Tibial nerve (tissue), 4 donors: ENCODE measurements around the gene MSANTD1. TPM values are rescaled to one million over a fixed set of nuclear protein-coding genes. Genes with fewer than 3 reads are reported as not detected.

Source experiments
- DNase-seq, 2 donors: peaks; one replicate each; pipeline ENCODE4 v3.0.0-alpha.2; 2019; ENCODE audit warnings: low spot score in 2 of 2
- H3K27ac ChIP-seq, 4 donors: fragments of 200-600 bp; sonication (generic) in 3 of 4; one replicate each; pipeline ENCODE4 v1.5.1; 2017 to 2019; ENCODE audit warnings: mild to moderate bottlenecking in 1 of 4
- H3K27me3 ChIP-seq, 2 donors: fragments of 200-600 bp; sonication (generic) in 1 of 2; one replicate each; pipeline versions ENCODE4 v1.5.1 to v1.6.0; 2017 to 2019
- H3K36me3 ChIP-seq, 3 donors: fragments of 200-600 bp; sonication (generic); one replicate each; pipeline ENCODE4 v1.5.1; 2018 to 2019
- H3K4me1 ChIP-seq, 4 donors: fragments of 200-600 bp; sonication (generic) in 3 of 4; one replicate each; pipeline ENCODE4 v1.5.1; 2017 to 2019
- H3K4me3 ChIP-seq, 4 donors: fragments of 200-600 bp; sonication (generic) in 3 of 4; one replicate each; pipeline ENCODE4 v1.5.1; 2017 to 2019; ENCODE audit warnings: mild to moderate bottlenecking in 1 of 4, moderate library complexity in 1 of 4
- H3K9me3 ChIP-seq, 4 donors: fragments of 200-600 bp; sonication (generic) in 3 of 4; one replicate each; pipeline ENCODE4 v1.5.1; 2017 to 2019
- CTCF ChIP-seq, 5 experiments: fragments of 200-600 bp in 3 of 5; fragments of 450-650 bp in 2 of 5; sonication (generic) in 3 of 5; IDR thresholded peaks; one replicate each; pipeline ENCODE4 v1.5.1; 2016 to 2019; ENCODE audit warnings: antibody characterized with exemption in 5 of 5, mild to moderate bottlenecking in 3 of 5, moderate library complexity in 2 of 5
- EP300 ChIP-seq, 2 donors: sonication (generic); formaldehyde crosslinking; IDR thresholded peaks; one replicate each; pipeline ENCODE4 v1.6.1; 2017; ENCODE audit warnings: antibody characterized with exemption in 2 of 2, mild to moderate bottlenecking in 1 of 2
- POLR2A ChIP-seq, 2 donors: fragments of 450-650 bp; IDR thresholded peaks; one replicate each; pipeline ENCODE4 v1.6.1; 2017; ENCODE audit warnings: antibody characterized with exemption in 2 of 2, mild to moderate bottlenecking in 2 of 2, moderate library complexity in 2 of 2
- WGBS, 2 donors: methylation state at CpG; one replicate each; pipeline ENCODE4 v1.1.5; 2018; 5-methylcytosine and 5-hydroxymethylcytosine counted together
- total RNA-seq, 4 donors: library from RNA; depleted of rRNA; stranded (reverse); fragments of >200 nt; gene quantifications; one replicate each; pipeline ENCODE4 v1.1.0, GENCODE V29; 2016

MSANTD1 gene
- total RNA-seq, 4 donors from 2014 or later = 1.2 to 2.0 (median 1.4) TPM

GRCh38 chr4:3227878-3228675 lies 20.9 kb upstream of the MSANTD1 start:
- peaks cover 0 to 4% (median 0%) of the 10 kb centered on the region in 4 donors for H3K4me1 ChIP-seq
- no peak for TF ChIP-seq EP300 (IDR thresholded peaks at IDR 0.05)
- no peak for TF ChIP-seq CTCF (IDR thresholded peaks at IDR 0.05)
- H3K27ac ChIP-seq = no peak overlapping the region
- H3K27me3 ChIP-seq = no peaks in the 10 kb centered on the region
- DNase-seq = no peak
- H3K4me3 ChIP-seq = no peak overlapping the region
- 88 to 90% methylated on average over 23 of the region's 23 CpGs for WGBS, 2 donors
- H3K9me3 ChIP-seq = no peaks in the 10 kb centered on the region
- peaks cover 4 to 95% (median 37%) of the 10 kb centered on the region in 3 donors for H3K36me3 ChIP-seq

DNA sequence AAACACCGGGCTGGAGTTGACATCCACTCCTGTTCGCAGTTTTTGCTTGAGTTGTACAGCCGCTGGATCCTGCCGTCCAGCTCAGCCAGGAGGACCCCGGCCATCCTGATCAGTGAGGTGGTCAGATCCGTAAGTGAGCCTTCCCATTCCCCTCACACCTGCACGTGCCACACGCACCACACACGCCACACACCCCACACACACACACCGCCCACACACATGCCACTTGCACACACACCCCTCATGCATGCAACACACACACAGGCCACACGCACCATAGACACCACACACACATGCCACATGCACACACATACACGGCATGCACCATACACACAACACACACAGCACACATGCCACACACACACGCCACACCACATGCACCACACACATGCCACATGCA lies 20.1 kb upstream of the MSANTD1 start:
- no peak overlapping the region for H3K4me3 ChIP-seq
- H3K9me3 ChIP-seq = no peaks in the 10 kb centered on the region
- H3K27ac ChIP-seq = no peak overlapping the region
- TF ChIP-seq CTCF (IDR thresholded peaks at IDR 0.05) (no peak), POLR2A (IDR thresholded peaks at IDR 0.05) (no peak), EP300 (IDR thresholded peaks at IDR 0.05) (no peak)
- DNase-seq = no peak
- peaks cover 4 to 95% (median 39%) of the 10 kb centered on the region in 3 donors for H3K36me3 ChIP-seq
- WGBS, 2 donors = 91 to 95% methylated on average over 12 to 13 of the region's 13 CpGs
- H3K27me3 ChIP-seq = no peaks in the 10 kb centered on the region
- H3K4me1 ChIP-seq = peaks cover 0 to 4% (median 0%) of the 10 kb centered on the region in 4 donors

DNA sequence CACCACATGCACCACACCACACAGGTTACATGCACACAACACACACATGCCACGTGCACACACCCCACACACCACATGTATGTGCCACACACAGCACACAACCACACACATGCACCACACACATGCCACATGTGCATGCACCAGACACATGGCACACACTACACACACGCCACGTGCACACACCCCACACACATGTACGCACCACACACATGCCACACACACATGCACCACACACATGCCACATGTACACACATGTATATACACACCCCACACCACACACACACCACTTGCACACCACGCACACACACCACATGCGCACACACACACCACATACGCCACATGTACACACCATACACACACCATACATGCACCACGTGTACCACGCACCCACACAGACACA lies 19.6 kb upstream of the MSANTD1 start:
- 95 to 96% methylated on average over 9 of the region's 9 CpGs for whole genome bisulfite sequencing, 2 donors
- peaks cover 4 to 95% (median 39%) of the 10 kb centered on the region in 3 donors for H3K36me3 ChIP-seq
- no peaks in the 10 kb centered on the region for H3K27me3 ChIP-seq

DNA sequence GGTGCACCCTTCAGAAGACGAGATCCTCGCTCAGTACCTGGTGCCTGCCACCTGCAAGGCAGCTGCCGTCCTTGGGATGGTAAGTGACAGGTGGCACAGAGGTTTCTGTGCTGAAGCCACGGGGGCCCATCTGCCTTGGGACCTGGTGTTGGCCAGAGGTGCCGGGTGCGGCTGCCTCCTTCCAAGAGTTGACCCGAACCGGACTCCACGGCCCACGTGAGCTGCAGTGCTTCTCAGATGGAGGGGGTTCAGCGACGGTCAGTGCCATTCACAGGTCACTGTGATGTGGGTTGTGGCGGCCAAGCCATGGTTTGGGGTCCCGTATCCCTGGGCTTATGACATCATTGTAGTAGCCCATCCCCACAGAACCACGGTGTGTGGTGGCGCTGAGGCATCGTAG lies 19.0 kb upstream of the MSANTD1 start:
- Histone ChIP-seq H3K4me3 (no peak overlapping the region), H3K36me3 (peaks cover 4 to 95% (median 44%) of the 10 kb centered on the region in 3 donors), H3K9me3 (no peaks in the 10 kb centered on the region), H3K27ac (no peak overlapping the region), H3K4me1 (peaks cover 0 to 4% (median 0%) of the 10 kb centered on the region in 4 donors), H3K27me3 (no peaks in the 10 kb centered on the region)
- TF ChIP-seq POLR2A (IDR thresholded peaks at IDR 0.05) (no peak), EP300 (IDR thresholded peaks at IDR 0.05) (no peak), CTCF (IDR thresholded peaks at IDR 0.05) (no peak)
- DNase-seq = no peak
- WGBS, 2 donors = 94% methylated on average over 15 to 17 of the region's 17 CpGs

More for the DNA sequence above, 19.6 kb upstream of the MSANTD1 start:
- Histone ChIP-seq H3K4me1 (peaks cover 0 to 4% (median 0%) of the 10 kb centered on the region in 4 donors), H3K9me3 (no peaks in the 10 kb centered on the region), H3K27ac (no peak overlapping the region), H3K4me3 (no peak overlapping the region)
- no peak for TF ChIP-seq EP300 (IDR thresholded peaks at IDR 0.05)
- TF ChIP-seq CTCF (IDR thresholded peaks at IDR 0.05) = no peak
- TF ChIP-seq POLR2A (IDR thresholded peaks at IDR 0.05) = no peak
- DNase-seq = no peak

- TF ChIP-seq CTCF (IDR thresholded peaks at IDR 0.05) (no peak), POLR2A (IDR thresholded peaks at IDR 0.05) (no peak), EP300 (IDR thresholded peaks at IDR 0.05) (no peak)
- no peak for DNase-seq
- H3K27ac ChIP-seq = no peak overlapping the region
- no peaks in the 10 kb centered on the region for H3K4me1 ChIP-seq
- no peak overlapping the region for H3K4me3 ChIP-seq
- no peaks in the 10 kb centered on the region for H3K9me3 ChIP-seq
- WGBS, 2 donors = 55 to 74% methylated on average over 9 of the region's 9 CpGs
- H3K27me3 ChIP-seq = no peaks in the 10 kb centered on the region
- H3K36me3 ChIP-seq = peaks cover 4 to 95% (median 53%) of the 10 kb centered on the region in 3 donors
Observed at GRCh38 chr4:3231471-3231870, 17.5 kb upstream of the MSANTD1 start.
